IPS-15b (cell line): ENCODE measurements around the gene TBC1D5.

Experiments
- H3K27me3 ChIP-seq: one replicate; pipeline ENCODE4 v1.6.1; 2013; ENCODE audit warnings: low read length; ENCODE audit not compliant: control insufficient read depth, insufficient read depth
- H3K36me3 ChIP-seq: one replicate; pipeline ENCODE4 v1.6.1; 2013; ENCODE audit warnings: low read length; ENCODE audit not compliant: control insufficient read depth, insufficient read depth
- H3K4me1 ChIP-seq: one replicate; pipeline ENCODE4 v1.6.1; 2013; ENCODE audit warnings: mild to moderate bottlenecking, low read length; ENCODE audit not compliant: control insufficient read depth, insufficient read depth
- H3K4me3 ChIP-seq: one replicate; pipeline ENCODE4 v1.5.1; 2013; ENCODE audit warnings: low read depth, low read length
- H3K9ac ChIP-seq: one replicate; pipeline ENCODE4 v1.6.1; 2013; ENCODE audit warnings: low read depth, mild to moderate bottlenecking, low read length
- H3K9me3 ChIP-seq: one replicate; pipeline ENCODE4 v1.6.1; 2013; ENCODE audit warnings: mild to moderate bottlenecking, low read length; ENCODE audit not compliant: control insufficient read depth, insufficient read depth

Gene TBC1D5

DNA sequence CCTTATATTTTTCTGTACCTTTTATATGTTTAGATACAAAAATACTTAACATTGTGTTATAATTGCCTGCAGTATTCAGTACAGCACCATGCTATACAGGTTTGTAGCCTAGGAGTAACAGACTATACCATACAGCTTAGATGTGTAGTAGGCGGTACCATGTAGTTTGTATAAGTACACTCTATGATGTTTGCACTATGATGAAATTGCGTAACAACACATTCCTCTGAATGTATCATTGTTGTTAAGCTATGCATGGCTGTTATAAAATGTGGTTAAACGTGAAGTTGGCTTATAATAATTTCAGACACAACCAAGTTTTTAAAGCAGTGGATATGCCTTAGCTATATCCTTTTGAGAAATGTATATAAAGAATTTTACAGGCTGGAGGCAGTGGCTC lies 529.3 kb downstream of the TBC1D5 start:
- Histone ChIP-seq H3K9ac (no peak overlapping the region), H3K36me3 (no peaks in the 10 kb centered on the region), H3K4me3 (no peak overlapping the region)

DNA sequence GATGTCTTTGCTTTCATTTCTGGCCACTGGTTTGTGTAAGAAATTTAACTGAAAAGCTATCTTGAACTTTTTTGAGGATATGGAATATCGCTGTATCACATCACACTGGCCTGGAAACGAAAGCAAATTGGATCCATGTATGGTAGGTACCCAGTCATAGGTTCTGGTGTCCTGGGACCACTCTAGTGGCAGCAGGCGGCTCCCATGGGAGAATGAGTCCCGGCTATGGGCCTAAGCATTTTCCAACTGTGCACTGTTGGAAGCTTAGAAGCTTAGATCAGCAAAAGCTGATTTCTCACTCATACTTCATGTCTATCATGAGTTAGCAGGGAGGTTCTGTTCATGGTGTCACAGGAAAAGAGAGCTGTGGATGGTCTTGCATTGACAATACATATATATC lies 534.5 kb downstream of the TBC1D5 start:
- Histone ChIP-seq H3K27me3 (no peaks in the 10 kb centered on the region), H3K9ac (no peak overlapping the region), H3K4me3 (no peak overlapping the region), H3K4me1 (no peaks in the 10 kb centered on the region), H3K36me3 (no peaks in the 10 kb centered on the region), H3K9me3 (no peaks in the 10 kb centered on the region)

More for the DNA sequence above, 529.3 kb downstream of the TBC1D5 start:
- Histone ChIP-seq H3K4me1 (no peaks in the 10 kb centered on the region), H3K27me3 (no peaks in the 10 kb centered on the region), H3K9me3 (no peaks in the 10 kb centered on the region)

DNA sequence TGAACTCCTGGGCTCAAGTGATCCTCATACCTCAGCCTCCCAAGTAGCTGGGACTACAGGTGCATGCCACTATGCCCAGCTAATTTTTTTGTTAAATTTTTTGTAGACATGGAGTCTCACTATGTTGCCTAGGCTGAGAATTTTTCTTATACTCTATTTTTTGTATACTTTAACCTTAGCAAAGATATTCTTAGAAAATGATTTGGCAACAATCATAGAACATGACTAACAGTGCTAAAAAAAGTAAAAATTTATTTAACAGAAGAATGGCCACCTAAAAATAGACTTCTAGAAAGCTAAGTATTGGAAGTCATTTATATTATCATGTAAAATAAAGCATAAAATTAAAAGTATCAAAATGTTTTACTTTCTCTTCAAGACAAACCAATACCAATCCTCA lies 535.4 kb downstream of the TBC1D5 start:
- H3K4me1 ChIP-seq, result no peaks in the 10 kb centered on the region
- H3K9ac ChIP-seq, result no peak overlapping the region
- no peaks in the 10 kb centered on the region for H3K27me3 ChIP-seq
- no peak overlapping the region for H3K4me3 ChIP-seq
- H3K36me3 ChIP-seq, result no peaks in the 10 kb centered on the region
- H3K9me3 ChIP-seq, result no peaks in the 10 kb centered on the region

DNA sequence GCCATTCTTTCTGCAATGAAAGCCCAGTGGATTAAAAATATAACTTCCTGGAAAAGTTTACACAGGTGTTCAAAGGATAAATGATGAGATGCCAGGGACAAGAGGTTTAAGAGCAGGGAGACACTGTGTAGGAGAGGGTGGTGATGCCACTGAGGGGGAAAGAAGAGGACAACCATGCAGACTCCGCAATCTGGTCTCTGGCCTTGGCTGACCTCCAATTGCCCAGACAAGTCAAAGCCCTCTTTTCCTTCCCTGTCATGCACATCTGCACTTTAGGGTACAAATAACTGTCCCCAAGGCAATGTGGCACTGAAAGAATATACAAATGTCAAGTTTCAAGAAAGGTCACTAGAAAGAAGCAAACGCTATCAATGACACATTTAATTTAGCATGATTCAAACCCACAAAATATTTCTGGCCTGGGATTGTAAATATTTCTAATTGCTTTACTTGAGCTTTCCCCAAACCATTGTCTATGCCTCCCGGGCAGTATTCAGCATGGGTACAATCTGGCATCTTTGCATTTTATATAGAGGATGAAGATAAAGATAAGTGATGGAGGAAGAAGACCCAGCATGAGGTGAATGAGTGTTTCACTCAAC lies 538.3 kb downstream of the TBC1D5 start:
- Histone ChIP-seq H3K9ac (no peak overlapping the region), H3K36me3 (no peaks in the 10 kb centered on the region), H3K4me3 (no peak overlapping the region)

DNA sequence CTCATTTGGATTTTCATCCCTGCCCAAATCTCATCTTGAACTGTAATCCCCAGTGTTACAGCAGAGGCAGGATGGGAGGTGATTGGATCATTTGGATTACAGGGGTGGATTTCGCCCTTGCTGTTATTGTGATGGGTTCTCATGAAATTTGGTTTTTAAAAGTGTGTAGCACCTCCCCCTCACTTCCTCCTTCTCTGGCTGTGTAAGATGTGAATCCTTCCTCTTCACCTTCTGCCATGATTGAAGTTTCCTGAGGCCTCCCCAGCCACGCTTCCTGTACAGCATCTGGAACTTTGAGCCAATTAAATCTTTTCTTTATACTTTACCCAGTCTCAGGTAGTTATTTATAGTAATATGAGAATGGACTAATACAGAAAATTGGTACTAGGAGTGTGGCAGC lies 540.9 kb downstream of the TBC1D5 start:
- Histone ChIP-seq H3K36me3 (no peaks in the 10 kb centered on the region), H3K4me3 (no peak overlapping the region)

More for the DNA sequence above, 538.3 kb downstream of the TBC1D5 start:
- no peaks in the 10 kb centered on the region for H3K4me1 ChIP-seq
- no peaks in the 10 kb centered on the region for H3K27me3 ChIP-seq
- no peaks in the 10 kb centered on the region for H3K9me3 ChIP-seq

DNA sequence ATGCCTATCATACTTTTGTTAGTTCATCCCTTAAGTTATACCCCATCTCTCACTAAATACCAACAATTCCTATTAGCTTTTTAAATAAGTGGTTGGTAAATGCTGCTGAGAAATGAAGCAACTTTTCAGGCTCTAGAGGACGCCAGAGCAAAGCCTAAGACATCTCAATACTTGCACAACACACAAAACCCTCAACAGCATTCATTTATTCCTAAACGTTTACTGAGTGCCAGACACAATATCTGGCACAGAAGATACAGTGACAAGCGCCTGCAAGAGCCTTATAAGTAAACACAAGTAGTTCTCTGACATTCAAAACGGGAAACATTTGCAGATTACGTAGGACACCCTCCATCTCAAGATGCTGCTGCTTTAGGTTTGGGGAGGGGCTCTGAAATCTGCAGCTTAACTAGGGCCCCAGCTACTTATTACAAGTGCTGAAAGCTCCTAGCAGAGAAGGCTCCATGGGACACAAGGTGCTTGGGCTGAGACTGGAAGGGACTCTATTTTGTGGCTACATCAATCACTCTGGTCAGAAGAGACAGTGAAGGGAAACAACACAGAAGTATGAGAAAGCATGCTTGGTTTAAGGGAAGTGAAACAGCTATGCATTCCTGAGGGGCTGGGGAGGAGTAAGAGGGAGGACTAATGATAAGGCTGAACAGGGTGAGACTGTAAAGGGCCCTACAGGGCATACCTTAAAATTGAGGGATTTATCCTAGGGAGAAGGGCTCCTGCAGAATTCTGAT lies 546.4 kb downstream of the TBC1D5 start:
- H3K4me1 ChIP-seq, result peaks cover 3% of the 10 kb centered on the region
- H3K9ac ChIP-seq, result no peak overlapping the region
- H3K27me3 ChIP-seq, result no peaks in the 10 kb centered on the region
- no peaks in the 10 kb centered on the region for H3K36me3 ChIP-seq
- H3K4me3 ChIP-seq, result no peak overlapping the region
- no peaks in the 10 kb centered on the region for H3K9me3 ChIP-seq

More for the DNA sequence above, 540.9 kb downstream of the TBC1D5 start:
- Histone ChIP-seq H3K4me1 (no peaks in the 10 kb centered on the region), H3K9ac (no peak overlapping the region), H3K9me3 (no peaks in the 10 kb centered on the region), H3K27me3 (no peaks in the 10 kb centered on the region)

DNA sequence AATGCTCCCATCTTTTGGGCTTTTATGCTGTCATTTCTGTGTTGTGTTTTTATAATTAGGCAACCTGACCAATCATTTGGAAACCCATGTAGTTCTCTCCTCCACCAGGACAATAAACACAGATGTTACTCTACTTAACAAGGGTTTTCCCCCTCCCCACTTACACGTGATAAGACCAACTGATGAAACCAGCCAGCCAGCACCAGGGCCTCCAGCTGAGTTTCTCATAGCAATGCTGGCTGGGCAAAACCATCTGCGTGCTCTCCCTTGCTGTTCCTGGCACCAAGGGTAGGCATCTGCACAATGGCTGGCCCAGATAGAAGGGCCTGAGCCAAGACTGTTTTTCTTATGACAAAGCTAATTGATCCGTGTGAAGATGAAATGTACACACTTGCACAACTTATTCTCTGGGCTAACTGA lies 547.2 kb downstream of the TBC1D5 start:
- Histone ChIP-seq H3K4me1 (peaks cover 3% of the 10 kb centered on the region), H3K4me3 (no peak overlapping the region), H3K9me3 (no peaks in the 10 kb centered on the region), H3K27me3 (no peaks in the 10 kb centered on the region), H3K9ac (no peak overlapping the region), H3K36me3 (no peaks in the 10 kb centered on the region)

DNA sequence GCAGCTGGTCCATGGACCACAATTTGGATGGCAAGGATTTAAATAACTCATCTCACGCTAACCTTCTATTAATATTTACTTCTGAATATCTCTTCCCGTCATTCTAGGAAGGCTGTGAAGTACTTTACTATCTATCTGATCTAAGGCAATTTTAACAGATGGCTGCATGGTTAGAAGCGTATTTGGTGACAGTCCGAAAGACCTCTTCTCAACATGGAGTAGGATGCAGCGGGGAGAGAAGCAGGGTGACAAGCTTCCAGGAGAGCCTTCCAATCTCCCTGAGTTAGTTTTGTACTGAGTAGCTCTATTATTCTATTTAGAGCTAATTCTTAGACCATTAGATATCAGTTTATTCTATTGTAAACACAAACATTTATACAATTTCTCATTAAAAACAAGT lies 548.3 kb downstream of the TBC1D5 start:
- Histone ChIP-seq H3K36me3 (no peaks in the 10 kb centered on the region), H3K9ac (no peak overlapping the region), H3K27me3 (no peaks in the 10 kb centered on the region), H3K4me1 (peaks cover 3% of the 10 kb centered on the region), H3K4me3 (no peak overlapping the region), H3K9me3 (no peaks in the 10 kb centered on the region)

DNA sequence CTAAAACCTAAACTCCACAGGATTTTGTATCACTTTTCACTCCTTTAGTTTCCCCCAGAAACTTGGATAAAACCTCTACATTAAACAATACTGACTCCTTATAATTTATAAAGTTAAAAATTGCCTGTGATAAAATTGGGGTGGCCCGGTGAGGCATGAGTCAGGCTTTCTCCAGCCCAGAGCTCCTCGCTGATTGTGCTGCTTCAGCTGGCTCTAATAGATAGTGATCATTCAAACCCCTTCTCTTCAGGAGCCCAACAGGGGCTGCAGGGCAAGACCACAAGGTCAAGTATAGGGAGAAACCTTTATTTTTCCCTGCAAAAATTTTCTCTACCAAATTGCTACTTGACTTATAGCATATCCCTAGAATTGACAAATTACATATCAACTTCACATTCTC lies 549.4 kb downstream of the TBC1D5 start:
- no peaks in the 10 kb centered on the region for H3K9me3 ChIP-seq
- H3K36me3 ChIP-seq, result no peaks in the 10 kb centered on the region
- H3K9ac ChIP-seq, result no peak overlapping the region
- no peak overlapping the region for H3K4me3 ChIP-seq
- H3K4me1 ChIP-seq, result peaks cover 6% of the 10 kb centered on the region
- H3K27me3 ChIP-seq, result no peaks in the 10 kb centered on the region

DNA sequence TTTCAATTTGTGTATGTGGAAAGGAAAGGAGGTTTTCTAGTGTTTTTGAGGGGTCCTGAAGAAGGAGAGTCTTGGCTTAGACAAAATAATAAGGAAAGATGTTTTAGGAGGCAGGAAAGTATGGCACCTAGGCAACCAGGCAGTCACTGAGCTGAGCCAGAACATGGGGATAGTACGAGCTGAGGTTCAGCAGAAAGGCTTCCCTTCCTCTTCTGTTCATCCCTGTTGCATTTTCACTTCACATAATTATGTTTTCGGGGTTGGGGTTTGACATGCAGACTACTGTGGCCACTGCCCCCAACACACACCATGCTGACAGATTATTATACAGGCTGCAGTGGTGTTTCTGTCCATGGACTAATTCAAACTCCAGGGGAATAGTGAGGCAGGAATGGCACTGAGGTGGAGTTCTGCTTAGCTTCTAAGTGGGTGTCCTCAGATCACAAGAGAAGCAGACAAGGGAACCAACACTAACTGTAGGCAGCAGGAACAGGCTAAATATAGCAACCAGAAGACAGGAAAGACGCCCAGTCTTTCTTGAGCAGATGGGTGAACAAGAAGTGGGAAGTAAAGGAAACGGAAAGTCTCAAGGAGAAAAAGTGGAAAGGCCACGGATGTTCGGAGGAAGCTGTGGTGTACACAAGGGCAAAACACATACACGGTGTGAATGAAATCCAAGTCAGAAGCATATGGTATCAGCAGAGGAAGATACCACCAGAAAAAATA lies 551.9 kb downstream of the TBC1D5 start:
- Histone ChIP-seq H3K36me3 (no peaks in the 10 kb centered on the region), H3K9ac (no peak overlapping the region), H3K4me1 (peaks cover 13% of the 10 kb centered on the region), H3K9me3 (no peaks in the 10 kb centered on the region), H3K4me3 (no peak overlapping the region), H3K27me3 (no peaks in the 10 kb centered on the region)

DNA sequence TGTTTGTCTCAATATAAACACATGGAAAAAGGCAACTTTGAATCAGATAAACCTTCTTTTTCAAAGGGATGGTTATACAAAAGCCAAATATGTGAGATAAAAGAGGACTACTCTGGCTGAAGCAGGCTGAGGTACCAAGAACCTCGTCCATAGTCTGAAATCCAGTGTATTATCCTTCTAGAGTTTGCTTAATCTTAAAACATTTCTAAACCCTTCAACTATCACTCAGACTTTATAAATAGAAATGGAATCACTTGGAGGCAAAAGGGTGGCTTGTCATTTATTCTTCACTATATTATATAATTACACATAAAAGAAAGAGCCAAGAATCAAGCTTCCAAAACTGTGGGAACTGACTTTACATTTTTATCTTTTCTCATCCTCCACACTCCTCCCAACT lies 554.1 kb downstream of the TBC1D5 start:
- Histone ChIP-seq H3K9ac (no peak overlapping the region), H3K36me3 (no peaks in the 10 kb centered on the region), H3K4me1 (peaks cover 11% of the 10 kb centered on the region), H3K9me3 (no peaks in the 10 kb centered on the region), H3K4me3 (no peak overlapping the region), H3K27me3 (no peaks in the 10 kb centered on the region)
